ENCODE results near the gene ANKRD10.
"Not testable (repeated sequence)": the region's sequence is repeated elsewhere in the genome, so short reads cannot be mapped to it uniquely, and the experiment has no call there.

DNA sequence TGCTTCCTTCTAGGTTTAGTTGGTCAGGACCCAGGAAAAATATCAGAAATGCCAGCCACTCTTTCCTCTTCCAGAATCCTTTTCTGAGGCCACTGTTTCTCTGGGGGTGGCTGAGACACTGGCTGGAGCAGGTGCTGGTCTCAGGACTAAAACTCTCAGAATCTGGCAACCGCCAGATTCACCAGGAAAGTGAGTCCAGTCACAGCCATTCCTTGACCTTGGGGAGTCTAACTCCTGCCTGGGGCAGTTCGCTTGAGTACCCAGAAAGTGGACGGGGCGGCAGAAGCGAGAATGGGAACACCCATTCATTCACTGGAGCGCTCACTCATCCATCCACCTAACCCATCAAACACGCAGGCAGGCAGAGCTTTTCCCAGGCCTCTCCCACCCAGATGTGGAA is 40.7 kb upstream of the ANKRD10 start:
- not testable (repeated sequence) for TF ChIP-seq POLR2A (IDR thresholded peaks at IDR 0.05)
- TF ChIP-seq, protein P1, sequence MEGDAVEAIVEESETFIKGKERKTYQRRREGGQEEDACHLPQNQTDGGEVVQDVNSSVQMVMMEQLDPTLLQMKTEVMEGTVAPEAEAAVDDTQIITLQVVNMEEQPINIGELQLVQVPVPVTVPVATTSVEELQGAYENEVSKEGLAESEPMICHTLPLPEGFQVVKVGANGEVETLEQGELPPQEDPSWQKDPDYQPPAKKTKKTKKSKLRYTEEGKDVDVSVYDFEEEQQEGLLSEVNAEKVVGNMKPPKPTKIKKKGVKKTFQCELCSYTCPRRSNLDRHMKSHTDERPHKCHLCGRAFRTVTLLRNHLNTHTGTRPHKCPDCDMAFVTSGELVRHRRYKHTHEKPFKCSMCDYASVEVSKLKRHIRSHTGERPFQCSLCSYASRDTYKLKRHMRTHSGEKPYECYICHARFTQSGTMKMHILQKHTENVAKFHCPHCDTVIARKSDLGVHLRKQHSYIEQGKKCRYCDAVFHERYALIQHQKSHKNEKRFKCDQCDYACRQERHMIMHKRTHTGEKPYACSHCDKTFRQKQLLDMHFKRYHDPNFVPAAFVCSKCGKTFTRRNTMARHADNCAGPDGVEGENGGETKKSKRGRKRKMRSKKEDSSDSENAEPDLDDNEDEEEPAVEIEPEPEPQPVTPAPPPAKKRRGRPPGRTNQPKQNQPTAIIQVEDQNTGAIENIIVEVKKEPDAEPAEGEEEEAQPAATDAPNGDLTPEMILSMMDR (IDR thresholded peaks at IDR 0.05): not testable (repeated sequence)
